GM21381 (cell line): Measurements from ENCODE around the gene TMEM231.
"Not testable (repeated sequence)": the region's sequence is repeated elsewhere in the genome, so short reads cannot be mapped to it uniquely, and the experiment has no call there.

Experiments
- ATAC-seq: cut with Tn5 transposase; IDR thresholded peaks from one replicate; pipeline ENCODE4 v1.9.1; 2021; ENCODE audit warnings: mild to moderate bottlenecking, moderate library complexity; ENCODE audit not compliant: unreplicated experiment

Gene TMEM231

DNA sequence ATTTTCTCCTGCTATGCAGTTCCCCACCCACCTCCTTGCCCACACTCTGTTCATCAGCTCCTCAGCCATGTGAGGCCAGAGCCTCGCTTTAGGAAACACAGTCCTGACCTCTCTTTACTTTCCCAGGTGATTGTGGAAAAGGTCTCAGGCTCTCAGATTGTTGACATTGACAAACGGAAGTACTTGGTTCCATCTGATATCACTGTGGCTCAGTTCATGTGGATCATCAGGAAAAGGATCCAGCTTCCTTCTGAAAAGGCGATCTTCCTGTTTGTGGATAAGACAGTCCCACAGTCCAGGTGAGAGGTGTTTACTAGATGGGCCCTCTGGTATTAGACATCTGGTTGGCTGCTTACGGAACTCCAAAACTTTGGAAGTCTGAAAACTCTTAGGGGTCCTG is 11.9 kb upstream of the TMEM231 start:
- no peak for ATAC-seq

DNA sequence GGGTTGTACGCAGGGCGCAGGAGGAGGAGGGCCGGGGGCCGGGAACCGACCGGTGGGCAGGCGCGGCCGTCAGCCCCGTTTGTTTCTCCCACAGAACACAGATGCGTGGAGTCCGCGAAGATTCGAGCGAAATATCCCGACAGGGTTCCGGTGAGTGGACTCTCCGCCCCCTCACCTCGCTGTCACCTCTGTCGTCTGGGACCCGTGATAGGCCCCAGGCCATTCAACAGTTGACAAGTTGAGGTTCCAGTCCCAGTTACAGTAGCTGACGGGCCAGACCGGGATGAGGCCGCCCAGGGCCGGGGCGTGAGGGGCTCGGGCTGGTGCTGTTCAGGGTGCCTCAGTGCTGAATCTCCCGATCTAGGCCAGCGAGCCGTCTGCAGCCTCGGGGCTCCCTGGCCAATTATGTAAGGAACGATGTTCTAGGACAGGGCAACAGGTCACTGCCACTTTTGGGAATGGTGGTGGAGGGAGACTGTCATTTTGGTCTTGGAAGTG is 10.8 kb upstream of the TMEM231 start:
- ATAC-seq: peak; percentile 1

GRCh38 chr16:75566040-75566757 is 10.1 kb upstream of the TMEM231 start, which contains the start of gene GABARAPL2:
Gene GABARAPL2, plus strand, starts transcription at chr16:75566379. Its CDS starts 108 bp downstream, at chr16:75566487.
- peak; percentile 61 for ATAC-seq

- peak; percentile 0 for ATAC-seq
Observed at GRCh38 chr16:75565640-75566039, 9.6 kb upstream of the TMEM231 start.

DNA sequence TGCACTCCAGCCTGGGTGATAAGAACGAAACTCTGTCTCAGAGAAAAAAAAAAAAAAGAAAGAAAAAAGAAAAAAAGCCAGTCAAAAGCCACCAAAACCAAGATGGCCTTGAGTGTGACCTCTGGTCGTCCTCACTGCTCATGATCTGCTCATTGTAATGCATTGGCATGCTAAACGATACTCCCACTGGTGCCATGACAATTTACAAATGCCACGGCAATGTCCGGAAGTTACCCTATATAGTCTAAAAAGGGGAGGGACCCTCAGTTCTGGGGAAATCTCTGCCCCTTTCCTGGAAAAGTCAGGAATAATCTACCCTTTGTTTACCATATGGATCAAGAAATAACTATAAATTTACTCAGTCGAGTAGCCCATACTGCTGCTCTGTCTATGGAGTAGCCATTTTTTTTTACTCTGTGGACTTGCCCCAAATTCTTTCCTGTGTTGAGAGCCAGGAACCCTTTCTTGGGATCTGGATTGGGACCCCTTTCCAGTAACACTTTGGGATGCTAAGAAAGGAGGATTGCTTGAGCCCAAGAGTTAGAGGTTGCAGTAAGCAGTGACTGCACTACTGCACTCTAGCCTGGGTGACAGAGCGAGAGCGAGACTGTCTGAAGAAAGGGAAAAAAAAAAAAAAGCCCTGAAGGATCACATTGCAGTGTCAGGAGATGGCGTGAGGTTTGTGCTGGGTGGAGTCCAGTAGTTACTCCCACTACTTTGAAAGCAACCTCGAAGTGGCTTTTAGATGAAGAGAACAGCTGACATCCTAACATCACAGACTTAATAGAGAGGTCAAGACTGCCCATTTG is 3.7 kb upstream of the TMEM231 start:
- ATAC-seq: no peak

DNA sequence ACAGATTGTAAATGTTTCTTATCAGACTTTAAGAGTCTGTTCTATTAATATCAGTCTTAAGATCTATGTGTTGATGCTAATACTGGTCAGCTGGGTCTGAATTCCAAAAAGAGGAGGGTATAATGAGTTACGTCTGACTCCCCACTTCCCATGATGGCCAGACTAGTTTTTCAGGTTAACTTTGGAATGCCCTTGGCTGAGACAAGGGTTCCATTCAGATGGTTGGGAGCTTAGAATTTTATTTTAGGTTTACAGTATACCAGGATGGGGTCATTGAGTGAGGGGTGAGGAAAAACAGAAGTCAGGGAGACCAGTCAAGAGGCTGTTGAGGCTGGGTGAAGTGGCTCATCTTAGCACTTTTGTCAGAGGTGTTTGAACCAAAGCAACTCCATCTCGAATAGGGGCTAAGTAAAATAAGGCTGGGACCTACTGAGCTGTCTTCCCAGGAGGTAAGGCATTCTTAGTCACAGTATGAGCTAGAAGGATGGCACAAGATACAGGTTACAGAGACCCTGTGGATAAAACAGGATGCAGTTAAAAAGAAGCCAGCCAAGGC is 2.9 kb upstream of the TMEM231 start:
- ATAC-seq: no peak

GRCh38 chr16:75556431-75556950 is 439 bp upstream of the TMEM231 start:
- ATAC-seq: no peak

DNA sequence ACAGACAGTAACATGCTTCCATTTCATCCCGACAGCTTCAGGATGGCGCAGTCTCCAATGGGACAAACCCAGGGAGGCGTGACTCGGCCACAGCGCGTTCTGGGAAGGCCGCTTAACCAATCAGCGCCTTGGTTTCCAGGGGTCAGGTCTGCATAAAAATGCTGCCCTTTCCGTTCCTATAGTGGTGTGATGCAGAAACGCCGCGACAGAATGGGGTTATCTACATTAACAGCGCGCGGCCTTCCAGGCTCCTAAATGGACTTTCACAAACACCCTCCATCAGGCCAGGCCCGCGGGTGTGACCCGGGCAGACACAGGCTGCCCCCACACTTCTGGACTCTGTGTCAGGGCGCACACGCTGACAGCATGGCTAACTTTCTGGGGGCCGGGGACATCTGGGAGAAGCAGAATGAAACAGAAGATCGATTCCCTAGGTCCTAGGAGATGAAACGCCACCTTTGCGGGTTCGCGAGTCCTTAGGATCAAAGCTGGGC is 792 bp downstream of the TMEM231 start:
- peak; percentile 25 for ATAC-seq

GRCh38 chr16:75552951-75553350 is 3.1 kb downstream of the TMEM231 start:
- no peak for ATAC-seq

DNA sequence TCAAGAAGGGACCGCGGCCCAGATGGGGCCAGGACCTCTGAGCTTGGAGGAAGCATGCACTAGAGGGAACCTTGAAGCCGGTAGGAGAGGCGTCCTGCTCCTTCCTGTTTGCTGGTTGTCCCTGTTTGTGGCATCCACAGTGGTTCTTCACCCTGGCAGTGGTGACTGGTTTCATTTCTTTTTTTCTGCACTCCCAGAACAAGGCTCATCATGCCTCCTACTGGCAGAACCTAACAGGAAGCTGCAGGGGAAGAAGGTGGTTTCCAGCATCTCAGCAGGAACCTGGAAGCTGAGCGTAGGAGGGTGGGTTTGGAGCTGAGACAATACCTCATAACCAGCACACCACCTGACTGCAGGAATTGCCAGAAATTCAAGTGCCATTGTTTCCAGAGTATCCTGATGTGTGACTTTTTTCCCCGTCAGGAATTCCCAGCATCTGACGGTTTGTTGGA is 5.8 kb downstream of the TMEM231 start:
- peak; percentile 68 for ATAC-seq

DNA sequence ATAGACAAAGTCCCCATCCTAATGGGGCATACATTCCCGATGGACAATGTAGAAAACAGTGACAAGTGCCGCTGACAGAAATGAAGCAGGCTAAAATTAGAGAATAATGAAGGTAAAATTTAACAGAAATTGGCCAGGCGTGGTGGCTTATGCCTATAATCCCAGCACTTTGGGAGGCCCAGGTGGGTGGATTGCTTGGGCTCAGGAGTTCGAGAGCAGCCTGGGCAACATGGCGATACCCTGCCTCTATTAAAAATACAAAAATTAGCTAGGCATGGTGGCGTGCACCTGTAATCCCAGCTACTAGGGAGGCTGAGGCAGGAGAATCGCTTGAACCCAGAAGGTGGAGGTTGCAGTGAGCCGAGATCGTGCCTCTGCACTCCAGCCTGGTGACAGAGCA is 7.6 kb downstream of the TMEM231 start:
- ATAC-seq: not testable (repeated sequence)

GRCh38 chr16:75546293-75546692 is 9.8 kb downstream of the TMEM231 start:
- ATAC-seq: no peak

DNA sequence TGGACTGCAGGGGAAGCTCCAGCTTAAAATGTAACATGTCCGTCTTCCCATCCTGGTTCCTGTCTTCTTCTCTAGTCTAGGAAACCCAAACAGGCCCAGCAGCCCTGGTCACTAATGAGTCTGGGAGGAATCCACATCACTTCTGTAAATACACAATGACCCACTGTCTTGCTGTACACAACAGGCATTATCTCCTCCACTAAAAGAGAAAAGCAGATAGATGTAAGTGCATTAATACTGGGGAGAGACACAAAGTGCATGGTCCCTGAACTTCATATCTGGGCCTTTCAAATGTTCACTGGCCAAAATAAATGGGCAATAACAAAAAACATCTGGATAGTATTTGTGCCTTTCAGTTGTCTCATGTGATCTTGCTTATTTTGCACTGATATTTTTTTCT is 10.2 kb downstream of the TMEM231 start:
- not testable (repeated sequence) for ATAC-seq

- not testable (repeated sequence) for ATAC-seq
Observed at GRCh38 chr16:75542462-75542861, 13.6 kb downstream of the TMEM231 start.

DNA sequence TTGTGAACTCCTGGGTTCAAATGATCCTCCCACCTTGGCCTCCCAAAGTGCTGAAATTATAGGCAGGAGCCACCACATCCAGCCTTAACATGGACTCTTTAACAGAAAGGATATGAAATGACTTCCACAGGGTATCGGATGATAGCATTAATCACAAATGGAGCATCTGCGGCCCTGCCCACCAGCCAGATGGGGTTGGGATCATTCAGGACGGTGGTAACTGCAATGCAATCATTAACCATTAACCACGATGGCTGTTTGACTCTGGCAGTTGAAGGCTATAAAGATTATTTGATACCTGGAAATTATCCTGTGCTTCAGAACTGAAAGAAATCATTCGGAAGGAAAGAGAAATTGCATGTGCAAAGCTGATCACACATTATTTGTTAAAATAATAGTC is 14.8 kb downstream of the TMEM231 start:
- ATAC-seq: no peak

DNA sequence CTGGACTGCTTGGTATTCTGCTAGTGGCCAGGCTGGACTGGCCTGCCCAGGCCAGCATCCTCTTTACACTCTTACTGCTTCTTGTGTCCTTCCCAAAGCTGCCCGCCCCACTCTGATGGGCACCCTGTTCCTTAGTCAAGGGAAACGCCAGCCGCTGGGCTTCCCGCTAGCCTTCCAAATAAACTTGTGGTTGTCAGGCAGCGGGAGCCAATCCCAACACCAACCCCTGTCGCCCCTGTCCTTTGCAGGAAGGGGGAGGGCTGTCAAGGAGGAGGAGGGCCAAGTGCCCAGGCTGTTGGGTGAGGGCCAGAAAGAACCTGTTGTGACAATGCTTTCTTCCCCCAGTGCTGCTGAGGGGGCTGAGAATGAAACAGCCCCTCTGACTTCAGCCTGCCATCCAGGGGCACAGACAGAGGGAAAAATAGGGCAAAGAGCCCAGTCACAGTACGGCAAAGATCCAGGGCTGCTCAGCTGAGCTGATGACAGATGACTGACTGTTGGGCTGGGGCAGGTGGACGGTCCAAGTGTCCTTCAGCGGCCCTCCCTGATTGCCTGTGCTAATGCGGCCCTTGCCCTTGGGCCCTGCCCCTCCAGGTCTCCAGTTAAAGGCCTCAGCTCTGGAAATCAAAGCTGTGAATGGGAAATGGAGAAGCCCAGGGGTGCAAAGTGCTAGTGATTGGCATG is 17.0 kb downstream of the TMEM231 start:
- ATAC-seq: not testable (repeated sequence)

- ATAC-seq: no peak
Observed at GRCh38 chr16:75537776-75538175, 18.3 kb downstream of the TMEM231 start.

- no peak for ATAC-seq
Observed at GRCh38 chr16:75535901-75536300, 20.2 kb downstream of the TMEM231 start, which contains the start of gene CHST5. Gene CHST5, minus strand, starts transcription at chr16:75536108. Its CDS starts 5,724 bp downstream, at chr16:75530384.

- ATAC-seq: no peak
Observed at GRCh38 chr16:75535211-75535843, 20.7 kb downstream of the TMEM231 start.
